GM20000 (cell line): ENCODE measurements around the gene COX6B1.

Experiments used
- DNase-seq: peaks from one replicate; pipeline ENCODE4 v3.0.0; 2012; ENCODE audit warnings: low spot score
- CTCF ChIP-seq: IDR thresholded peaks from 2 replicates; pipeline ENCODE4 v1.5.1; 2012; ENCODE audit warnings: mild to moderate bottlenecking, control low read depth; ENCODE audit errors: extremely low read depth, missing control alignments

Gene COX6B1

GRCh38 chr19:35657904-35658700, 10.0 kb downstream of the COX6B1 start:
- DNase-seq, result no peak
- TF ChIP-seq CTCF, result no peak

- TF ChIP-seq CTCF, result no peak
These were observed 13.8 kb downstream of the COX6B1 start for GRCh38 chr19:35661995-35662340.

GRCh38 chr19:35663981-35664380, 15.9 kb downstream of the COX6B1 start:
- no peak for DNase-seq
- TF ChIP-seq CTCF, result no peak

More at GRCh38 chr19:35661995-35662340, 13.8 kb downstream of the COX6B1 start:
- no peak for DNase-seq

GRCh38 chr19:35665157-35665556, 17.0 kb downstream of the COX6B1 start:
- no peak for DNase-seq
- TF ChIP-seq CTCF, result no peak

DNA sequence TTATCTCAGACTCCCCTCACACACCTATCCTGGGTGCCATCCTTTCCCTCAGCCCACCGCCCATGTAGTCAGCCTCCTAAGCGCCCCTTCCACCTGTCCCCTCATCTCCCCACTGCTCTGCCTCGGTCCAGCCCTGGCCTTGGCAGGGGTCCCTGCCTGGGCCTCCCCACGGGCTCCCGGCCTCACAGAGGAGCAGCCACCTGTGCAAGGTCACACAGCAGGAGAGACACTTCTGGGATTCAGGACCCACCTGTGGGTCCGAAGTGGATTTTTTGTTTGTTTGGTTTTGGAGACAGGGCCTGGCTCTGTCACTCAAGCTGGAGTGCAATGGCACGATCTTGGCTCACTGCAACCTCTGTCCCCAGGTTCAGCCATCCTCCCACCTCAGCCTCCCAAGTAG, 17.5 kb downstream of the COX6B1 start:
- no peak for TF ChIP-seq CTCF
- no peak for DNase-seq

DNA sequence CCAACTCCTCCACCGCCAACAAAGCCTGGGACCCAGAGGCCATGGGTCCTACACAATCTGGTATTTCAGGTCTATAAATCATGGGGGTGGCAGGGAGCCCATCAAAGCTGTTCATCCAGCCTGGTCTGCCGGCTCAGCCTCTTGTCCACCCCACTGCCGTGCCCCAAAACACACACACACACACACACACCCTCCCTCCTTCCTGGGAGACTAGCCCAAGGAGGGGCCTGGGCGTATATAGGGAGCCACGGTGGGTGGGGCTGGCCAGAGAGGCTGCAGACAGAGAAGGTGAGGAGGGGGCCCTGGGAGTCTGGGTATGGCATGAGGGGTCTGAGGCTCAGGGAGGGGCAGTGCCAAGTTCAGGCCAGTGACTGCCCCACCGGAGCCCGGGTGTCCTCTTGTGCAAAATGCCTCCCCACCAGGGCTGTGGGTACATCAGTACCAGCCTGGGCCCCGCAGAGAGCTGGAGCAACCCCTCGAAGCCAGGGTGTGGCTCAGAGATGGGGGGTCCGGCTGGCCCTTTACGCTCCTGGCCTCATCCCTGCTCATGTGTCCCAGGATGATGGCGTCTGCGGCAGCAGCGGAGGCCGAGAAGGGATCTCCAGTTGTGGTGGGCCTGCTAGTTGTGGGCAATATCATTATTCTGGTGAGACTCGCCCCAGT, 18.3 kb downstream of the COX6B1 start, which contains the start of gene UPK1A:
UPK1A (plus strand) TSS at position 267 of the 663 bp plus-strand sequence; CDS start at position 563, 296 bp downstream.
- DNase-seq, result no peak
- TF ChIP-seq CTCF, result no peak

DNA sequence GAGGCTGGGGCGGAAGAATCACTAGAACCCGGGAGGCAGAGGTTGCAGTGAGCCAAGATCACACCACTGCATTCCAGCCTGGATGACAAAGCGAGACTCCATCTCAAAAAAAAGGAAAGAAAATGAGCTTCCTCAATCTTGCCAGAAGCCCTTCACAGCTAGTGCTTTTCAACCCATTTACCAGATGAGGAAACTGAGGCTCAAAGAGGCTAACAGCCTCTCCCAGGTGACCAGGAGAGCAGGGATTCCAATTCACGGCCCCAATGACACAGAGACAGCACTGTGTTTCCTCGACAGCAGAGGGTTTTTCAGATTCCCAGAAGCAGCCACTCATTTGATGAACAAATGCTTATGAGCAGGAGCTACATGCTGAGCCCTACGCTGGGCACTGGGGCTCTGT, 21.4 kb downstream of the COX6B1 start:
- no peak for DNase-seq
- no peak for TF ChIP-seq CTCF
